ENCODE measurements around the gene FGFBP1.
"Not testable (repeated sequence)": the region's sequence is repeated elsewhere in the genome, so short reads cannot be mapped to it uniquely, and the experiment has no call there.

Gene FGFBP1

DNA sequence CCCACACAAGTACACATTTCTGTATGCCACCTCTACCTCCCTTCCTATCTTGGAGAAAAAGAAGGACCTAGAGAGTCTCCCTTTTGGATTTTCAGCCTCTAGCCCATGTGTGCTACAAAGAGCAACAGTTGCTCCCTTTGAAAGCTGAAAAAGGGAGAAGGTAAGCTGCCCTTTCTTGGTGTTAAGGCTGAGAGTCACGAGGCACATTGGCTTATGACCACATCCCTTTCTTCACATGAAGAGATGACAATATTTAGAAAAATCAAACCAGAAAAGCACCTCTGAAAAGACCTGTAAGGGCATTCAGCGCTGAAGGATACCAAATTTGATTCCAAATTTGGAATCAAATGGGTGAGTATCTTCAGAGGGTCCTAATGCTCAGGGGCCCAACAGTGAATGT lies 6.4 kb upstream of the FGFBP1 start:
- DNase-seq: no peak

DNA sequence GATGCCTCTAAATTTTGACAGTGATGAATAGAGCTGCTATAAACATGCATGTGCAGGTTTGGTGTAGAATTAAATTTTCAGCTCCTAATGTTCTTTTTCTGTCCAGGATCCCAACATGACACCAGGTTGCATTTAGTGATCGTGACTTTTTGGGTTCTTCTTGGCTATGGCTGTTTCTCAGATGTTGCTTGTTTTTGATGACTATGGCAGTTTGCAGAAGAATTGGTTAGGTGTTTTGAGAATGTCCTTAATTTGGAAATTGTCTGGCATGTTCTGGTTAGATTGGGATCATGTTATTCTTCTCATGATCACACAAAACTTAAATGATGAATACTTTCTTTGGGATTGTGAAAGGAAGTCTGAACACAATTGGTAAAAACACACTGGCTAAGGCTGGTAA lies 3.7 kb upstream of the FGFBP1 start:
- DNase-seq: no peak

DNA sequence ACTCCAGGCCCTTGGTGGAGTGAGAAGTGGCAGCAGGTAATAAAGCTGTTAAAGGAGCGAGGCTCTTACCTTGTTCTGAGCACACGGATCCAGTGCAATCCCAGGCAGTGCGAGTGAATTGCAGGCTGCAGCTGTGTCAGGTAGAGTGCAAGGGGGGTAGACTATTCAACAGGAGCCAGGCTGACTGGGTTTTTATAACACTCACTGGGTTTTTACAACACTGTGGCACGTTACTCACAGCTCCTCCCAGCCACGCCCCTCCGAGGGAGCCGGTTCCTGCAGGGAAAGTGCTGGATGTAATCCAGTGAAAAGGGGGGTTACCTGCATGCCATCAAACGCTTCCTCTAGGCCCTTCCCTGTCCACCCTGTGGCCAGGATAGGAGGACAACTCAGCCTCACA lies 358 bp downstream of the FGFBP1 start:
- DNase-seq: no peak

DNA sequence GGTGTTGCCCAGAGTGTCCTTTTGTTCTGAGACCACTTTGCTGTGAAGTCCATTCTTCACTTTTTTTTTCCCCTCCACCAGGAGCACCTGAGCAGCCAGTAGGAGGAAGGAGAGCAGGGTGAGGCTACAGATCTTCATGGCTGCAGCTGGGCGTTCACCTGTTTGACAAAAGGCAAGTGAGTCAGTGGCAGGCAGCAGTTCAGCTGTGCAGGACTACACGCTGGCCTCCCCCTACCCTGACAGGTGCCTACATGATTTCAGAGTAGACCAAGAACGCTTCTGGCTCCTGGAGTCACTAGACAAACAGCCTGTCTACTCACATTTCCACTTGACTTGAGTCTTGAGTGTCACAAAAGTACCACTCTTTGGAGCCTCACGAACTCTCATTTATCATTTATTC lies 2.0 kb downstream of the FGFBP1 start:
- DNase-seq: no peak

DNA sequence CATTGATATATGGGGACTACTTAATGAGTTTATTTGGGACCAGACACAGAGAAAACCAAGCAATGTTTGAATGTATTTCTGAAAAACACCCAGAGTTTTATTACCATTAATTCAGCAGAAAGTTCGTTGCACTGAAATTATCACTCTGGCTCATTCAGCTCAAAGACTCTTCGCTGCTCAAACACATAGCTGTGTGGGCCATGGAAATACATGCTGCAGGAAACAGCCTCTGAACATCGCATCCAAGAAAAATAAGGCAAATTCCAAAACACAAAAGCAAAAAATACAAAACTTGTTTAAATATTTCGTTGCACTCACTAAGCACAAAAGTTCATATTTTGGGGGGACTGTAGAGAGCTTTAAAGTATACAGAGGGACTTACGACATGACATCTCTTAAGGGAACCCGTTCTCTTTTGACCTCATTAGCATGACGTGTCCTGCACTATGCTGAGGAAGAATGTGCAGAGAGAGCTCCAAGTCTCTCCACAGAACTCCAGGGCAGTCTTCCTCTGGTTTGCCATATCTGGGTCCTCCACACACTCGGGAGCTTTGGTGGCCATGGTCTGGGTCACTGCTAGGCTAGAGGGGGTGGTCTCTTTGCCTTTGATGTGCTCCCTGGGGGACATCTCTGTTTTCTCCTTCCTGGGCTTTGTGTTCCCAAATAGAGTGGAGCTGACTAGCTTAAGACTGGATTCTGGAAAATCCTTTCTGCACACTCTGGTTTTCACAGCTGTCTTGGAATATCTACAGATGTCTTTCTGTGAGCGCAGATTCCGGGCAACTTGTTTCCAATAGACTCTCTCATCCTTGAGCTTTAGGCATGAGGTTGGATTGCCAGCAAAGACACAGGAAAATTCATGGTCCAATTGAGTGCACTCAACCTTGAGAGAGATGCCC lies 2.8 kb downstream of the FGFBP1 start:
- no peak for DNase-seq

DNA sequence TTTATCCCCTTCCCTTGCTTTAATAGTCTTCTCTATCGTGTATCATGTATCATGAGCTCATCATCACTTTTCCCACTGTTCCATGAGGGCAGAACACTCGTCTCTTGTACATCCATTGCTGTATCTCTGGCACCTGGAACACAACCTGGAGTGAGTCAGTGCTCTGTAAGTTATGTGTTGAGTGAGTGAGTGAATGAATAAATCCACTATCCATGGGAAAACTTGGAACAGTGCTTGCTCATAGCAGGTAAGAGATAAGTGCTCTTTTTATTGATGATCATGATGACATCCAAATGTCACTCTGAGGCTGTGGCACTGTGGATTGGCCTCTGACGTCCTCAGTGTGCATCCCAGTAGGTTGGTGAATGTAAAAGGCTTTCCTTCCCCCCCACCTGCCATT lies 4.3 kb downstream of the FGFBP1 start:
- DNase-seq: no peak

DNA sequence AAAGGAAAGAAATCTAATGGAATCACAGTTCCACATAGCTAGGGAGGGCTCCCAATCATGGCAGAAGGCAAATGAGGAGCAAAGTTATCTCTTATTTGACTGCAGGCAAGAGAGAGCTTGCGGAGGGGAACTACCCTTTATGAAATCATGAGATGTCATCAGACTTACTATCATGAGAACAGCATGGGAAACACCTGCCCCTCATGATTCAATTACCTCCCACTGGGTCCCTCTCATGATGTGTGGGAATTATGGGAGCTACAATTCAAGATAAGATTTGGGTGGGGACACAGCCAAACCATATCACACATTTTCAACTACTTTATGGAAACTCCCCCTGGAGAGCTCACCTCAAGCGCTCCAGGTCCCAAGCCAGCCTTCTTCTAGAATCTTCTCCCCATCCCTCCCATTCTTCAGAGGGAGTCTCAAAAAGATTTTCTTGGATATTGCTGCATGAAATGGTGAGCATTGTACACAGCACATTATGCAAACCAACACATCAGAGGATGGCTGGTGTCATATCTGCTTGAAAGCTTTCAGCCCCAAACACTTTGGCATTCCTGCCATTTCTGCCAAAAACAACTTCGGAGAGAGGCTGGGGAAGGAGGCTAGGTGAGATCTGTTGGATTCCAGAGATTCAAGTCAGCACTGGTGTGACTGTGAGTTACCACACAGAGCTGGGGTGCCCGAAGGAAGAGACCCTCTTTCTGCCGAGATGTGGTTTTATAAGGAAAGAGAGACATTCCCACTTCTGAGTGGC lies 6.9 kb downstream of the FGFBP1 start:
- no peak for DNase-seq

DNA sequence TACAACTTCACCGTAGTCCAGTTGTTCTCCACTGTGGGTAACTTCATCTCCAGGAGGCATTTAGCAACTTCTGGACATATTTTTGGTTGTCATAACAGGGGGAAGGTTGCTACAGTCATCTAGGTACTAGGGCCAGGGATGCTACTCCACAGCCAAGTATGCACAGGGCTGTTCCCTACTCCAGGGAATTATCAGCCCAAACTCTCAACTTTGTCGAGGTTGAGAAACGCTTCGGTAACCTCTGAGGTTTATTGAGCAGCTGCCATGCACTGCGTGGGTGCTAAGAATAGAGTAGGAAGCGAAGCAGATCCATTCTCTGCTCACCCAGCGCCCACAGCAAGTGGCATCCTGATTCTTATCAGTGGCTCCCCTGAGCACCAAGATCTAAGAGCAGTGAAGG lies 8.2 kb downstream of the FGFBP1 start:
- no peak for DNase-seq

DNA sequence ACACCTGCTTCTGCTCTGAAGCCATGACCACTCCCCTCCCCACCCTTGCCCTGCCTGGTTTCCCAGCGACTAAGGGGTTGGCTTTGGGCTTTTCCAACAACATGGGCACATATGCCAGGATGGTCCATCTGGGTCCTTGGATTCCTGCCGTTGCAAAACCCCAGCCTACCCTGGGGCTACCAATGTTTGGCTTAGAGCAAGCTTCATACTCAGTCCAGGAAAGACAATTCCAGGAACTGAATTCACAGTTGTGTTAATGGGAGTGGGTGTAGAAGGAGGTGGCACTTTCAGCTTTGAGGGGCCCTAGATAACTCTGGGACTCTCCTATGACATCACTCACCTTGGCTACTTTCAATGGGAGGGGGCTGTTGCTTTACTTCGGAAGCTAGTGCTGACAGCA lies 9.0 kb downstream of the FGFBP1 start:
- no peak for DNase-seq

DNA sequence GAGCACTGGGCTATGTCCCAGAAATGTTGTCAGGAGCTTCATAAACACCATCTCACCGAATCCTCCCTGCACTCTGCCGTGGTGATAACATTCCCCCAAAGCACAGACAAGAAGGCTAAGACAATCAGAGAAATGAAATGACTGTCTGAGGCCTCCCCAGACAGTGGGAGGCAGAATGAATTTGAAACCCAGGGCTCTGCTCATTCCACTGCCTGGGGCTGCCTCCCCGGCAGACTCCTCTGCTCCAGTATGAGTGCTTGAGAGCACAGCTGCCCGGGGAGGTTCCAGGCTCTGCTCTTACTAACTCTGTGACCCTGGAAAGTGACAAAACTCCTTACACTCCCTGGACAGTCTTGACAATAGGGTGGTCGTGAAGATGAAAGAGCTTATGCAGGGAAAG lies 9.7 kb downstream of the FGFBP1 start:
- no peak for DNase-seq

DNA sequence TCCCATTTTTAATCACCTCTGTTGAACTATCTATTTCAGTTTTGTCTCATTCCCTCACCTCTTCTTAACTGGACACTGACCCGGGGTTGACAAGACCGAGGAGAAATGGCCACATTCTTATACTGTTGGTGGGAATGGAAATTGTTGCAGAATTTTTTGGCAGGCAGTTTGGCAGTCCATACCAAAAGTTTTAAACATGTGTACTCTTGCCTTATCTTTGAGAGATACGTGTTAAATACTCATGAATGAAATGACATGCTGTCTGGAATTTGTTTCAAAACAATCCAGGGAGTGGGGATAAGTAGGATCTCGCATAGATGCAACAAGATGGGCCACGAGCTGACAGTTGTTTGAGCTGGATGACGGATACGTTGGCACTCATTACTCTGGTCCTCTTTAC lies 12.1 kb downstream of the FGFBP1 start:
- DNase-seq: no peak

DNA sequence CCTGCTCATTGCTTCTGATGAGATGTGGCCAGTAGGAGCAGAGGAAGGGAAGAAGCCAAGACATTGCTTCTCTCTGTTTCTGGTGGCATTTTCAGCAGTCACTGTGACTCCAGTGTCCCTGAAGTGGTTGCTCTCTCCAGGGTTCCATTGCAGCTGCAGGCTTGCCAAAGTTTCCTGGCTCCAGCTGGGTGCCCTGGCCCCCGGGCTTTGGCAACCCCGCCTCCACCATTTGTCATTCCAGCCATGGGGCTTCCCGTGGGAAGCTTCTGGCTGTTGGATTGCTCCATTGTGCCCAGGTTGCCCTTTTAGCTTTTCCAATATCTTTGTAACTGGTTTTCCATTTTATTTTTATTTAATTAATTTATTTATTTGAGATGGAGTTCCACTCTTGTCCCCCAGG lies 12.7 kb downstream of the FGFBP1 start:
- DNase-seq: no peak

DNA sequence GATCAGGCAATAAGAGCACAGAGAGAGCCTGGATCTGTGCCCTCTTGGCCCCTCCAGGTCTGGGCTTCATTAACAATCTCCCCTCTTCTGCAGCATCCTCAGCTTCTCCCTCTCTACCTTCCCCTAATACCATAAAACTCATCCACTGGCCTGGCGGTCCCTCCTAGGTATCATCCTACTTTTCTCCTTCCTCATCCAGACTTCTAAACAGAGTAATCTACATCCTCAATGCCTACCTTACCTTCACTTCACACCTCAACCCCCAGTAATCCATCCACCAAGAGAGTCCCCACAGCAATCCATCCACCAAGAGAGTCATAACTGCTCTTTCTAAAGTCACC lies 17.0 kb downstream of the FGFBP1 start:
- no peak for DNase-seq

DNA sequence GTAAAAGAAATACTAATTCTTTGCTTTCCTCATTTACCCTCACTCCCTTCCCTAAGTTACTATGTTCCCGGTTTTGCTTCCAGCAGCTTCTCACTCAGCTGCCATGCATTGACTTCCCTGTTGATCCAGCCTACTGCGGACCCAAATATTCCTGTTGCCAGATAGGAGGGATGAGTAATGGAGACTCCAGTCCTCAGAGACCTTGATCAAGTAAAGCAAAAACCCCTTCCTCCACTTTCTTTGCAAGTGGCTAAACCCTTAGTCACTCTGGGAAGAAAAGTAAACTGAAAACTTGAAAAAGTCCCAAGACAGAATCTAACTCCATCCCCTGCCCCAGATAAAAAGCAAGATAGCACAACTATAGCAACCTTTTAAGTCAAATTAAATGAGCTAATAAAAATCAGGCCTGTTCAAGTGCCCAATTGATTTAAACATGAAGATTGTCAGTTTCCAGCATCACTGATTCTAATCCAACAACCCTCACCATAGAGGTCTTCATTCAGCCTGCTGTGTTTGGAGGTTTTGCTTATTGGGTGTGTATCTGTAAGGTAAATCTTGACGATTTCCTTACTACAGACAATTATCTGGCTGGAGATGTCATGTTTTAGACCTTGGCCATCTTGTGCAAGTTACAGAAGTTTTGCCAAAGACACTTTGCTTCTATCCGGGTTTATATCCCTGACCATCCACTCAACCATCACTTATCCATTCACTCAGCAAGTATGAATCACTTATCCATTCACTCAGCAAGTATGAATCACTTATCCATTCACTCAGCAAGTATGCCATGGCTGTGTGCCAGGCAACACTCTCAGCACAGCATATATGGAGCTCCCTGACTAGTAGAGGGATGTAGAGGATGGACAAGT lies 17.6 kb downstream of the FGFBP1 start:
- no peak for DNase-seq

DNA sequence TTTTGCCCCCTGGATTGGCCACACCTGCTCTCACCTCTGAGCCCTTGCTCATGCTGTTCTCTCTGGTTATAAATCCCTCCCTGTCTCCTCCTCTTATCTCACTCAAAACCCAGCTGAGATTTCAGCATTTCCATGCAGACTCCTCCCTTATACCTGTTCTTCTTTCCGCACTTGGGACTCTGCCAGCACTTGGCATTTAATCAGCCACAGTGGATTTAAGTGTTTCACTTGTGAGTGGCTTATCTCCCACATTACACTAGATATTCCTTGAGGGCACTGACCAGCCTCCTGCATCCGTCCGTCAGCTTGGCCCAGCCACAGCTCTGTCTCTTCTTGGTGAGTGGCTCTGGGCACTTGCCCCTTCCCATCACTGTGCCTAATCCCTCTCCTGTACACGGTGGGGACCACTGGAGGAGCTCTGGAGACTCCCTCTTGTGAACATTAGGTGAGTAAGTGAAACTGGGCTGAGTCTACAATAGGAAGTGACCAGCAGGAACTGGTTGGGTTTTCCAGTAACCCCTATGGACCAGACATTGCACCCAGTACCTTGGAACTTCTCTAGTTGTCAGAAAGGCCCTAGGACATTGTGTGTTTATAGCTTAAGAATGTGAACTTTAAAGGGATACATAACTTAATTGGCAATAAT lies 19.9 kb downstream of the FGFBP1 start:
- no peak for DNase-seq

DNA sequence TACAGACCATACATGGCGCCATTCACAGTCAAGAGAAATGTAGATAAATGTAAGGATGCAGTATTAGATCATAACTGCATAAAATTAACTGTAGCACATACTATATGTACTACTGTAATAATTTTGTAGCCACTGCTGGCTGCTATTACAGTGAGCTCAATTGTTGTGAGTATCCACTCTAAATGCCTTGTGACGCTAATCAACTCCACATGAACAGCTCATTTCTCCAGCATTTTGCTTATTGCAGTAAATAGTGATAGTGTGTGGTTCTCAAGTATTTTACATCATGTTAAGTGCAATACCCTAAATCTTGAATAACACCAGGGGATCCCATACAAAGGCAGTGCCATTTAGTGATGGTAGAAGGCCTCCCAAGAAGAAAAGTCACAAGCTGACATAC lies 21.2 kb downstream of the FGFBP1 start:
- DNase-seq: no peak

DNA sequence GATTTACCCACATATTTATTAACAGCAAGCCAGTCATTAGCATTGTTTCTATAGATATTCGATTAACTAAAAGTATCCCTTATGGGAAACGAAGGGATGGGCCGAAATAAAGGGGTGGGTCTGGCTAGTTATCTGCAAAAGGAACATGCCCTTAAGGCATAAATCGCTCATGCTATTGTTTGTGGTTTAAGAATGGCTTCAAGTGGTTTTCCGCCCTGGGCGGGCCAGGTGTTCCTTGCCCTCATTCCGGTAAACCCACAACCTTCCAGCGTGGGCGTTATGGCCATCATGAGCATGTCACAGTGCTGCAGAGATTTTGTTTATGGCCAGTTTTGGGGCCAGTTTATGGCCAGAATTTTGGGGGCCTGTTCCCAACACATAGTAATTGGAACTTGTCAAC lies 22.2 kb downstream of the FGFBP1 start:
- not testable (repeated sequence) for DNase-seq

DNA sequence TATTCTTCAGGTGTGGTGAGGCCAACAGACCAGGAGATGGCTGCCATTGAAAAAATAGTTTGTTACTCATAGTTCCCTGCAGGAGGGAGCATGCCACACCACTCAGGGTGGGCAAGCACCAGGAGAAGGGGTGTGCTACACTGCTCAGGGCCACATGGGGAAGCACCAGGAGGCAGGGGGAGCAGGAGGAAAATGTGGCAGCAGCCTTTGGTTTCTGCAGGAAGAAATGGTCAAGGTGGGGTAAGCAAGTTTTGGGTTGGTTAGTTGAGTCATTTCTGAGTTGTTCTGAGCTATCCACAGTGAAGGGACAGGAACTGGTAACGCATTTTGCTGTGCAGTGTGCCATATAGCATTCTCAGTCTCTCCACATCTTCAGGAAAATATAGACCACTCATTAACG lies 23.8 kb downstream of the FGFBP1 start:
- no peak for DNase-seq

DNA sequence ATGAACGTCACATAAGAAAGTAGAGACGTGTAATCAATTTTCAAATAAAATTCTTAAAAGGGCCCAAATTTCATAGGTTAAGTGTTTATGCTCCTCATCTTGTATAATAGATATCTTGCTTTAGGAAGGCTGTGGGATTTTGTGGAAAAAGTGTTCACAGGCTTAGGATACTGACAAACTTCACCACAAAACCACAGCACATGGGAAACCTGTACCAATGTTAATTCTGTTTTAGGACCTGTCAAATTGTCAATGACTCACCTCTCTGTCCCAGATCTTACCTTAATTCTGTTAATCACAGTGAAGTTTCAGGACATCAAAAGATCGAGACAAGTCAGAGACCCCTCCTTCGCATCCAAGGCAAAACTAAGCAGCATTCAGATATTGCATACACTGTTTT lies 24.2 kb downstream of the FGFBP1 start:
- DNase-seq: no peak

DNA sequence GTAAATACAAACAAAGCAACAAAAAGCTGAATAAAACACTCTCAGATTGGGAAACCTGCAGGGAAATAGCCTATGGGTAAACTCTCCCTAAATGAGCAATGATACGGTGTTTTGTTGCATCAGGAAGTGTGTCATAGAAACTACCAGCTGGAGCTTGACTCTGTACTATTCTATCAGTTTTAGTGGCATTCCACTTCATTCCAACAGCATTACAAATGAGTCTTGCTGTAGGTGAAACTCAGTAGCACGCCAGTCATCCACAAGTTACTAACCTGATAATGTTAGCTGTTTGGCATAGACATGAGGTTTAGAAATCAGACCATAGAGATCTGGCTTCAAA lies 24.9 kb downstream of the FGFBP1 start:
- DNase-seq: no peak

DNA sequence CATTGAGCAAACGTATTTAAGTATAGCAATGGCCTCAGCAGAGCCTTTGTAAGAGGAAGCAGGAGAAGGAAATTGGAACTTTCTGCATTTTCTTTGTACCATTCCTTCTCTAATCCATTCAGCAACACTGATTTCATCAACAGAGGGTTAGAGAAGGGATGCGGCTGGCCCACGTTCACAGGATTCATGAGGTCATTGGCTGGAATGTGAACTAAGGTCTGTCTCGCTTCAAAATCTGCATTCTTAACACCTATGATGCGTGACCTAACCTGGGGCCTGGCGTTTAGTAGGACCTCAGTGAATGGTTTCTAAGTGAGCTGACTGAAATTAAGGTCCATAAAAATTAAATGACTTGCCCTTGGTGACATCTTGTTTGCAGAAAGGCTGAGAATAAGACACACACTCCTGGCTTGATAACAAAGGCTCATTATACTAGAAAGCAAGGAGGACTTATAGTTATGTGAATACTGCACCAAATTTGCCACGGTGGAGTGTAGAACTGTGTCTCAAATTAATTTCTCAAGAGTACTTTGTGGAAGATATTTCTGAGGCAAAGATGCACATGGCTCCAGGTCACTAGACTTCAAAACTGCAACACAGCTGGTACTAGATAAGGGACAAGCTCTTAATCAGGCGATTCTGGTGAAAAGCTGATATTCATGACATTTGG lies 25.4 kb downstream of the FGFBP1 start:
- DNase-seq: no peak

DNA sequence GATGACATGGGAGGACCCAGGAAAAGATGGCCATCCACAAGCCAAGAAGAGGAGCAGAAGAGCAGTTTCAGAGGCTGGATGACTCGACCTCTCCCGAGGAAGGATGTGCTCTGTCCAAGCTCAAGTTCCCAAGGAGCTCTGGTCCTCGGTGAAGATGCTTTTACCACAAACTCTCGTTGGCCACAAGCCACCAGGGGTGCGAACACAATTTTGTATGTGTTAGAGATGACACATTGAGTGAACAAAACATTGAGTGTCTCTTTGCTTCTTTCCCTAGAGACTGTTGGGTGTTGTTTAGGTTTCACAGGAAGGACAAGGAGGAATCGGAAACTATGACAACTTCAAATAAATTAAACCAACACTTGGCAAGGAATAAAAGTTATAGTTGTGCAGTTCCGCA lies 26.3 kb downstream of the FGFBP1 start:
- DNase-seq: no peak
